Progenitor cell of endocrine pancreas (in vitro differentiated cells): ENCODE measurements around the gene NUBP2. TPM values are rescaled to one million over a fixed set of nuclear protein-coding genes. Genes with fewer than 3 reads are reported as not detected.

ENCODE experiments used
- DNase-seq: peaks from one replicate; pipeline ENCODE4 v3.0.0; 2021; ENCODE audit warnings: low spot score; ENCODE audit not compliant: unreplicated experiment
- H3K27ac Mint-ChIP-seq: 2 replicates; pipeline ENCODE4 v1.8.0; 2021; ENCODE audit warnings: mild to moderate bottlenecking, moderate library complexity, mixed read lengths
- H3K27me3 Mint-ChIP-seq: 2 replicates; pipeline ENCODE4 v1.8.0; 2021; ENCODE audit warnings: mixed read lengths
- H3K36me3 Mint-ChIP-seq: 2 replicates; pipeline ENCODE4 v1.8.0; 2022; ENCODE audit warnings: mixed read lengths; ENCODE audit not compliant: insufficient read depth
- H3K4me1 Mint-ChIP-seq: 2 replicates; pipeline ENCODE4 v1.8.0; 2021; ENCODE audit warnings: low read depth, mixed read lengths
- H3K4me3 Mint-ChIP-seq: 2 replicates; pipeline ENCODE4 v1.8.0; 2021; ENCODE audit warnings: low read depth, mild to moderate bottlenecking, moderate library complexity, mixed read lengths
- H3K9me3 Mint-ChIP-seq: 2 replicates; pipeline ENCODE4 v1.8.0; 2021; ENCODE audit warnings: low read depth, mixed read lengths
- total RNA-seq: library from RNA; stranded (reverse); gene quantifications from 2 replicates; pipeline ENCODE4 v1.2.1, GENCODE V29; 2021
- TF ChIP-seq, protein P1 (sequence below): fragments of 200-600 bp; sonication (generic); IDR thresholded peaks from one replicate; pipeline ENCODE4 v1.5.0; 2021; ENCODE audit warnings: antibody characterized with exemption, mild to moderate bottlenecking; ENCODE audit not compliant: unreplicated experiment

NUBP2 gene
- total RNA-seq, 1 donor from 2014 or later, result 65.4 TPM

DNA sequence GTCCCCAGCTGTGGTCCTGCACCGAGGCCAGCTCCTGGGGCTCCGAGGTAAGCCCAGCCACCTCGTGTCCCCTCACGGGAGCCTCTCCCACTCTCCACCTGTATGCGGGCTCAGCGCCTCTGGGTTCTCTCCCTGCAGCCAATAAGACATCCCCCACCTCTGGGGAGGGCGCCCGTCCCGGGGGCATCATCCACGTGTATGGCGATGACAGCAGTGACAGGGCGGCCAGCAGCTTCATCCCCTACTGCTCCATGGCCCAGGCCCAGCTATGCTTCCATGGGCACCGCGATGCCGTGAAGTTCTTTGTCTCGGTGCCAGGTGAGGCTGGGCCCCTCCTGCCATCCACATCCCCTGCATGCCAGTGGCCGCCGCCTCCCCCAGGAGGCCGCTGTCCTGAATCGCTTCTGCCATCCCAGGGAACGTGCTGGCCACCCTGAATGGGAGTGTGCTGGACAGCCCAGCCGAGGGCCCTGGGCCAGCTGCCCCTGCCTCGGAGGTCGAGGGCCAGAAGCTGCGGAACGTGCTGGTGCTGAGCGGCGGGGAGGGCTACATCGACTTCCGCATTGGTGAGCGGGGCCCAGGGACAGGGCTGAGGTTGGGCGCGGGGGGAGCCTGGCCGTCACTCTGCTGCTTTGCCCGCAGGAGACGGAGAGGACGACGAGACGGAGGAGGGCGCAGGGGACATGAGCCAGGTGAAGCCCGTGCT is 14.5 kb upstream of the NUBP2 start:
- Mint-ChIP-seq H3K27ac (no peak overlapping the region), H3K4me3 (no peak overlapping the region), H3K4me1 (peaks cover 9% of the 10 kb centered on the region), H3K27me3 (no peaks in the 10 kb centered on the region), H3K36me3 (peaks cover 4% of the 10 kb centered on the region), H3K9me3 (no peaks in the 10 kb centered on the region)
- TF ChIP-seq, protein P1, sequence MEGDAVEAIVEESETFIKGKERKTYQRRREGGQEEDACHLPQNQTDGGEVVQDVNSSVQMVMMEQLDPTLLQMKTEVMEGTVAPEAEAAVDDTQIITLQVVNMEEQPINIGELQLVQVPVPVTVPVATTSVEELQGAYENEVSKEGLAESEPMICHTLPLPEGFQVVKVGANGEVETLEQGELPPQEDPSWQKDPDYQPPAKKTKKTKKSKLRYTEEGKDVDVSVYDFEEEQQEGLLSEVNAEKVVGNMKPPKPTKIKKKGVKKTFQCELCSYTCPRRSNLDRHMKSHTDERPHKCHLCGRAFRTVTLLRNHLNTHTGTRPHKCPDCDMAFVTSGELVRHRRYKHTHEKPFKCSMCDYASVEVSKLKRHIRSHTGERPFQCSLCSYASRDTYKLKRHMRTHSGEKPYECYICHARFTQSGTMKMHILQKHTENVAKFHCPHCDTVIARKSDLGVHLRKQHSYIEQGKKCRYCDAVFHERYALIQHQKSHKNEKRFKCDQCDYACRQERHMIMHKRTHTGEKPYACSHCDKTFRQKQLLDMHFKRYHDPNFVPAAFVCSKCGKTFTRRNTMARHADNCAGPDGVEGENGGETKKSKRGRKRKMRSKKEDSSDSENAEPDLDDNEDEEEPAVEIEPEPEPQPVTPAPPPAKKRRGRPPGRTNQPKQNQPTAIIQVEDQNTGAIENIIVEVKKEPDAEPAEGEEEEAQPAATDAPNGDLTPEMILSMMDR, result no peak
- DNase-seq, result no peak

DNA sequence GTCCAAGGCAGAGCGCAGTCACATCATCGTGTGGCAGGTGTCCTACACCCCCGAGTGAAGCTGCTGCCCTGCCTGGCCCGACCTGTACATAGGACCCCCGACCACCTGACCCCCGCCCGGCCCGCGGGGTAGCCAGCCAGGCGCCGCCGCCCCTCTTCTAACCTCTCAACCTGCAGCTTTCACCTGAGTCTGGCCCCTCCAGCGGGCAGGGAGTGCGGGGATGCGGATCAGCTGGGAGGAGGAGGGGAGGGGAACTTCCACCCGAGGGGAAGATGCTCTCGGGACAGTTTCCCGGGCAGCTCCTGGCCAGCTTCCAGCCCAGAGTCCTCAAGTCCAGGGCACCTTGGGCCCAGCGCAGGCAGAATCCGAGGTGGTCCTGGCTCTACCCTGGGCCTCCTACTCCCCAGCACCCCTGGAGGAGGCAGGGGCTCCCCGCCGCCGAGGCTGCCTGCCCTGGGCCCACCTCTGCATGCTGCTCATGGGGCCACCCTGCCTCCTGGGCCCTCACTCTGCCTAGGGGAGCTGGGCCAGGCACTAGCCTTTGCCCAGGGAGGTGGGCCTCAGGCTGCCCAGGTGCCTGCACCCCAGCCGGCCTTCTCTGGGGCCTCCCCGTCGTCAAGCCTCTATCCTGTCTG is 13.9 kb upstream of the NUBP2 start:
- Mint-ChIP-seq H3K4me3 (no peak overlapping the region), H3K9me3 (no peaks in the 10 kb centered on the region), H3K27me3 (no peaks in the 10 kb centered on the region), H3K4me1 (peaks cover 9% of the 10 kb centered on the region), H3K27ac (no peak overlapping the region), H3K36me3 (peaks cover 4% of the 10 kb centered on the region)
- no peak for DNase-seq
- TF ChIP-seq, protein P1, result no peak

DNA sequence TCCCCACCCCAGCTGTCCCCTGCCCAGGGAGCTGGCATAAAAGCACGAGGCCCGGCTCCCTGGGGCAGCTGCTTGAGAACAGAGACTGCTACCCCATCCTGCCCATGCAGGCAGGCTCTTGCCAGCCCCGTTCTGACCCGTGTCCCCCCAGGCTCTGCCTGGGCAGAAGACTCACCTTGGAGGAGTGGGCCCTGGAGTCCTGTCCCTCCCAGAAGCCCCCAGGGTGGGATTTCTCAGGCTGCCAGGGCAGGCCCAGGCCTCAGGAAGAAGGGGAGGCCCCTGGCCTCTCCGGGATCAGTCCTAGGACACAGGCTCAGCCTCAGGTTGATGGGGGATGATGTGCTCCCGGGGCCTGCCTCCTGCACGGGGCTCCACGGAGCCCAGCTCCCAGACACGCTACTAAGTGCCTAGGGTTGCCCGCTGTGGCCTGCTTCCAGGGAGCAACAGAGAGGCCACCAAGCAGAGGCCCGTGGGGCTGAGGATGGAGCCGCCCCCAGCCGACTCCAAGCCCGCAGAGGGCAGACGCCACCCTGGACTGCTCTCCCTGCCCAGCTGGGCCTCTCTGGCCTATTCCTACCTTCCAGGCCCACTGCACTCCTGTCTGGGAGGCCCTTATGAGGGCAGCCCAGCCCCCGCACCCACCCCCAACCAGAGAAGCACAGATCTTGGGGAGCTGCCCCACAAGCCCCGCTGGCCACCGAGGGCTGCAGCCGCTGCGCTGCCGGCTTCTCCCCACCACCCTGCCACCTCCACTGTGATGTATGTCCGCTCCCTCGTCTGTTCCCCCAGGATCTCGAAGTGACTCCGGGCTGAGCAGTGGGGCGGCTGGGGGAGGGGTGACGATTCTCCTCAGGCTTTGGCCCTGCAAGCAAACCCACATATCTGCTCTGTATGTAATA is 13.1 kb upstream of the NUBP2 start:
- no peak for DNase-seq
- Mint-ChIP-seq H3K27ac (no peak overlapping the region), H3K4me3 (peak overlapping the region; percentile 94), H3K36me3 (peaks cover 4% of the 10 kb centered on the region), H3K4me1 (peaks cover 9% of the 10 kb centered on the region), H3K27me3 (no peaks in the 10 kb centered on the region), H3K9me3 (no peaks in the 10 kb centered on the region)
- TF ChIP-seq, protein P1, result no peak

DNA sequence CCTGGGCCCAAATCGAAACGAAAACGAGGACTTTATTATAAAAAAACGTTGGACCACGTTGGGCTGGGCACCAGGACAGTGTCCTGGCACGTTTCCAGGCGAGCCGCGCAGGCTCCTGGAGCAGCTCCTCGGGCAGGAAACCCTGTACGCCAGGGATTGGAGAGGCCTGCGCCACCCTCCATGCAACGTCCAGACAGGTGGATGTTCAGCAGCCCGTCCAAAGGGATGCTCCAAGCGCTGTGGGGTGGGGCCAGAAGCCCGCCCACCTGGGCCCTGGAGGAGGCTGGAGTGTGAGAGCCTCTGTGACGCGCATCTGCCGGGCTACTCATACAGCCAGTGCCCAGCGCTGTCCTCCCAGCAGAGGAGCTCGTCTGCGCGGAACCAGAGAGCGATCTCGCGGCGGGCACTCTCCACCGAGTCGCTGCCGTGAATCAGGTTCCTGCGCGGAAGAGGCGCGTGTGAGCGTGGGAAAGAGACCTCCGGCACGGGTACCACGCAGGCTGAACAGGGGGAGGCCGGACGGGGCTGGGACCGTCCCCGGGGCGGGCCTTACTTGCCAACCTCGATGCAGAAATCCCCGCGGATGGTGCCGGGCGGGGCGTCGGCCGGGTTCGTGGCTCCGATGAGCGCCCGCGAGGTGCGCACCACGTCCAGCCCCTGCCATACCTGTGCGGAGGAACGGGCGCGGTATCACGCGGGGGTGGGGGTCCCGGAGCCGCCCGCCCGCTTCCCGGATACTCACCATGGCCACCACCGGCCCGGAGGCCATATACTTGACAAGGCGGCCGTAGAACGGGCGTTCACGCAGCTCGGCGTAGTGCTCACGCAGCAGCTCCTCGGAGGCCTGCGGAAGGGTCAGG is 12.2 kb upstream of the NUBP2 start:
- Mint-ChIP-seq H3K9me3 (no peaks in the 10 kb centered on the region), H3K27me3 (no peaks in the 10 kb centered on the region), H3K36me3 (peaks cover 4% of the 10 kb centered on the region), H3K27ac (peak overlapping the region; percentile 29), H3K4me1 (peaks cover 9% of the 10 kb centered on the region), H3K4me3 (peak overlapping the region; percentile 94)
- TF ChIP-seq, protein P1, result no peak
- DNase-seq, result no peak
